Left hindlimb (tissue), 1 donor: ENCODE data around the gene RASAL2.

Experiments
- DNase-seq: peaks from one replicate; pipeline ENCODE4 v3.0.0-alpha.2; 2018

RASAL2 gene

DNA sequence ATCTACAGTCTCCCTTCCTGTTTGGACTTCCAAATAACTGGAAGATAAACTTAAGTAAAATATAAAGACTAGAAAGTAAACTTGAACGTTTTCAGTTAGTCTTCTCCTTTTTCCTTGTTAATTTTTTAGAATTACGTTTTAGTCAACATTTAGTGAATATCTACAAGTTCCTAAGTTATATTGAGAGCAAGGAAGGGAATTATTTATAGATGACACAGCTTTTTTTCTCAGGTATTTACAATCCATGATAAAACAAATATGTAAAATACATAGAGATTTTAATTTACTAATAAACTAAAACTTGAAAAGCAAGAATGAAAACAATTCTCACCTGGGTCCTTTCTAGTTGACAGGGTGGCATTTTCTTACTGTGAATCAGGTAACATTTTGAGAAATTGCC lies 313.3 kb downstream of the RASAL2 start:
- no peak for DNase-seq

DNA sequence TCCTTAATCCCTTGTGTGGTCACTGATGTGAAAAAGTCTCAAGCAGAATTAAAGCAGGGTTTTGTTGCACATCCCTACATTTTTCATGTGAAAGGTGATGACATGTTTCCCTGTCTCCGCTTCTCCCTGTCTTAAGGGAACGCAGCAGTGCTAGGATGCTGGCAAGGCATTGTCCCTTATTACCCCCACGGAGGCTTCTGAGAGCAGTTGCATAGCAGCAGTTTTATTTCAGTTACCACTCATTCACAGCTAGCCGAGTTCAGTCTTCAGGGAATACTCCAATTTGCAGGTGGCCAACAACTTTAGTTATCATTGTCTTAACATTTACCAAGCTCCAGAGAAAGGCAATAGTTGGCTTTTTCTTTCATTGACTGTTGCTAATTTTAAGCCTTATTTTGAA lies 313.8 kb downstream of the RASAL2 start:
- no peak for DNase-seq

DNA sequence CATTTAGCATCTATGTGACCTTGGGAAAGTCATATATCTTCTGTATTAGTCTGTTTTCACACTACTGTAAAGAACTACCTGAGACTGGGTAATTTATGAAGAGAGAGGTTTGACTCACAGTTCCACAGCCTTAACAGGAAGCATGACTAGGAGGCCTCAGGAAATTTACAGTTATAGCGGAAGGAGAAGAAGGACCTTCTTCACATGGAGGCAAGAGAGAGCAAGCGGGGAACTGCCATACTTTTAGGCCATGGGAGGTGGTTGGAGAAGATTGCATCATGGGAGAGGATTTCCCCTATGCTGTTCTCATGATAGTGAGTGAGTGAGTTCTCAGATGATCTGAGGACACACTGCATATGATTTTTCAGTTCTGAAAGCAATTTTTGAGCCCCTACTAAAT lies 315.0 kb downstream of the RASAL2 start:
- DNase-seq, result no peak

DNA sequence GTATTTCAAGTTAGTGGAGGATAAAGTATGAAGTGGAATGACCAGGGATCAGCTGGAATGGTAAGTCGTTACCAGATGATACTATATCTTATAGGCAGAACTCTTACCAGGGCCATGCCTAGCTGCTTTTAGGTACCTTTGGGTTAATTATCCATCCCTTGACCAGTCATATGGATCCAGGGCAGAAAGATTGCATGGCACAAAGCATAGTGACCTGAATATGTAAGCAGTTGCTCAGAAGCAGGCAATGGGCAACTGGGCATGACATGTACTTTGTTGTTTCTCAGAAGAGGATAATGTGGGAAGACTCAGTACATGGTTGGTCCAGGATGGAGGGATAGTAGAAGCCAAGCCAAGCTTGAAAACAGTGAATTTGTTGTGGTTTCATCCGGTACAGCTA lies 315.6 kb downstream of the RASAL2 start:
- no peak for DNase-seq

DNA sequence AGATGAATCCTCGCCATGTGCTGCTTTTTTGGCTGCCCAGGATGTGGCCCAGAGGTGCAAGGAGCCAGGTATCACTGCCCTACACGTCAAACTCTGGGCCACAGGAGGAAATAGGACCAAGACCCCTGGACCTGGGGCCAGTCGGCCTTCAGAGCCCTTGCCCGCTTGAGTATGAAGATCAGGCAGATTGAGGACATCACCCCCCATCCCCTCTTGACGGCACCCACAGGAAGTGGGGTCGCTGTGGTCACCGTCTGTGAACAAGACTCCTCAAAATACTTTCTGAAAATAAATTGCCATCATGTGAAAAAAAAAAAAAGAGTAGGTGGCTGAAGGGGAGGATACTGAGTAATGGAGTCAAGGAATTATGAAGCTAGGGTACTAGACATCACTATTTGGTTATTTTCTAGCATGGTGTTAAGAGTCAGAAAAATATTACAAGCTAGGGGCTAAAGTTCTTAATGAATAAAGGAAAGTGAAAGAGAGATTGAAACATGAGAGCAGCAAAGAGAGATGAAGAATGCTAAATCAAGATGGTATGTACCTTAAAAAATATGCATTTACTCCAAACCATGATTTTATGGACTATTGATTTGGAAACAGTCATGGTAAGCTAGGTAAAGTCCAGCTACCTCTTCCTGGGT lies 318.0 kb downstream of the RASAL2 start:
- DNase-seq, result no peak

DNA sequence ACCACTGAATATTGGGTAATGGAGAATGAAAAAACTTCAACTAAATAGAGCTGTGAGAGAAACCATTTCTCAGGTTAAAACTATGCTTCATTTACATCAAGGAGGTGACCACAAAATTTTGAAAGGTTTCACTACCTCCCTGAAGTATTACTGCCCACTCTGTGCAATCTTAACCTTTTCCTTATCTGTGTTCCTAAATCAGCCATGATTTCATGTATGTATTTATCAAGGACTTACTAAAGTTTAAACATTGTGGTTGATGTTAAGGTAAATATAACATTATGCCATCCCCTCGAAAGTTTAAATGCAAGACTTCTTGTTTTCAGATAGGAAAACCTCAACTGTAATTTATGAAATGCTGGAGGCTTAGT lies 318.5 kb downstream of the RASAL2 start:
- DNase-seq, result no peak

DNA sequence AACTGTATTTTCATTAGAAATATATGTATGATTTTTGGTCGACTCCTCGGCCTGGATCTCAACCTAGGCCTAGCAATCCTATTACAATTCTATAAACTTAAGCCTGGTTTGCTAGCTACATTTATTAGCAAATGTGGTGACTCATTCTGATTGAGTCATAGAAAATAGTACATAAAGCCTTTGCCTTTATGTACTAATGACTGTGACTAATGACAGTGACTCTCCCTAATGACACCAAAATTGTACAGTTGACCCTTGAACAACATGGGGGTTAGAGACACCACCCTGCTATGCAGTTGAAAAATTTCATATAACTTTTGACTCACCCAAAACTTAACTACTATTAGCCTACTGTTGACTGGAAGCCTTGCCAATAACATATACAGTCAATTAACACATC lies 324.0 kb downstream of the RASAL2 start:
- no peak for DNase-seq

DNA sequence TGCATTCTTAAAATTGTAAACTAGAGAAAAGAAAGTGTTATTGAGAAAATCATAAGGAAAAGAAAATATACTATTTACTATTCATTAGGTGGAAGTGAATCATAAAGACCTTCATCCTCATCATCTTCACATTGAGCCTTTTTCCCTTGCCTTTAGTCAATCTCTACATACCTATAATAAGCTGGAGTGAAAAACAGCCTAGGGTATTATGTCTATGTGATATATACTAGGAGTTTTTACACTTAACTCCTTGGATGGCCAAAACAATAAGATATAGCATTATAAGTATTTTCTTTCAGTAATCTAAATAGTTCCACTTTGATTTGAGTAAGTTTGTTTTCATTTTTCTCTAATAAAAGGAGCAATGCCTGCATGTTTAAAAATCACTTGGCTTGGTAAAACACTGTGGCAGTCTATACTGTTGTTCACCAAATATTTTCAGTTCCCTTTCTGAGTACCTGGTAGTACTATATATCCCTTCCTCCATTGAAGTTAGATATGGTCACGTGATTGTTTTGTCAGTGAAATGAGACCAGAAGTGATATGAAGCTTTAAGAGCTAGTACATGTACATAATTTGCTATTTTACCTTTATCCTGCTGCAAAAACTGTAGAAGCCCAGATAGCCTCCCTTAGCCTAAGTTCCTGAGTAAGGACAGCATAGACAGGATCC lies 324.5 kb downstream of the RASAL2 start:
- no peak for DNase-seq

DNA sequence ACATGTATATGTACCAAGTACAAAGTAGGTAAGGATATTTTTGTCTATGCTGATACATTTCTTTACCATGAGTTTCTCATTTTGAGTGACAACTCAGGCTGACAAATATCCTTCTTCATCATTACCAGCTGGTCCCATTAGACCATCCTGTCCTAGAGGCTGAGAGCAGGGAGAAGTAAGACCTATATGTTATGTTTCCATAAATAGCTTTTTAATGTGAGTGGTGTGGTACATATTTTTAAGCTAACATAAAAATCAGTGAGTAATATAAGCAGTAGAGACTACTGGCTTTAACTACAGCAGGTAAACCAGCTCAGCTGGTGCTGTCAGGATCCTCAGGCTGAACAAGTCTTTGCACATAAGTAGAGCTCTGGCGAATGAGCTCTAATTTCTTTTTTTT lies 340.5 kb downstream of the RASAL2 start:
- no peak for DNase-seq

DNA sequence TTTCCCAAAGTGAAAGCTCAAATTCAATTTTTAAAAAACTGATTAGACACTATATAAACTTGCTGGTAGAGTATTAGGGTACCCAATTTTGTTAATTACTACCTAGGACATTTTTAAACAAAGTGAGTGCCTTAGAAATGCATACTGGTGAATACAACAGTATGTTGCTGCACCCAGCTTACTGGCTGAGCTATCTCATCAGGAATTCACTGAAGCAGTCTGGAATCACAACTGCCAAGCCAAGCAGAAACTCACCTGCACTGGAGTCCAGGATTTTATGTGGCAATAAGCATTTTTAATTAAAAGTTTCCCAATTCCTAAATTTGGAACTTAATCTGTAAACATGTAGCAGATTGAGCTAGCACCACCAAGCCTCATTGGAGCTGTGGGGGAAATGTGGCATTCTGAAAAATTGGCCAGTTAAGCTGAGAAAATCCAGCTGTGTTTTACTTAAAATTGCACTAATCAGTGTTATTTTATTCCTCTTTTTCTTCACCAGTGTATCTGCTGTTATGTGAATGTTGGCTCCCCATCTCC lies 341.1 kb downstream of the RASAL2 start:
- DNase-seq, result no peak

DNA sequence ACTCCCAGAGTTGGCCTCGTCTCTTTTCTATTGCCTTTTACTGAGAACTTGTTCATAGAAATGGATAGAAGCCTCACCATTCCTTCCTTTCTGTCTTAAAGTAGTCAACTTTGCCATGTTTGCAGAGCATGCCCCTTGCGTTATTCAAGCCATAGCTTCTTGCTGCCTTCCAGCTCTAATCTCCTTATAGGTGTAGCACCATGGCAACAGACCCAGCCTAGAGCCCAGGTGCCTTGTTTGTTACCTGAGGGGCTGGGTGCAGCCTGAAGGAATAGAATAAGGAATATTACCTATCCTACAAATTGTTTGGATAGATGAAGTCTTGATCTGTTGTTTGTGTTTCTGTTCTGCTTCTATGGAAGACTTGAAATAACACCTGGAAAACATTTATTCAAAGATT lies 343.0 kb downstream of the RASAL2 start:
- DNase-seq, result no peak

DNA sequence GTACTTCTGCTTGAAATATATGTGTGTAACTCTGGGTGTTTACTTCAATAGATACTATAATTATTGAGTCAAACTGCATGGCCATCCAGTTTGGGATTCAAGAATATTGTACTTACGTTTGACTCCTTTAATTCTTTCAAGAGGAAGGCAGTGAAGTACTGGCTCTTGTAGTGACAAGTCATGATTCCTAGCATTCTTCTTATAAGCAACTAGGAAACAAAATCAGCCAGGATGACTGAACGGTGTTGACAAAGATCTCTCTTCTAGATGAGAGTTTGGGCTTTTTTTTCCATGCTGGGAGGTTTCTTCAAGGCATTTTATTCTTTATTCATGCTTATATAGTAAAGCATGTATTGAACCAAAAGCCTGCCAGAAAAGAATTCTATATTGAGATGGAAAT lies 344.5 kb downstream of the RASAL2 start:
- no peak for DNase-seq

DNA sequence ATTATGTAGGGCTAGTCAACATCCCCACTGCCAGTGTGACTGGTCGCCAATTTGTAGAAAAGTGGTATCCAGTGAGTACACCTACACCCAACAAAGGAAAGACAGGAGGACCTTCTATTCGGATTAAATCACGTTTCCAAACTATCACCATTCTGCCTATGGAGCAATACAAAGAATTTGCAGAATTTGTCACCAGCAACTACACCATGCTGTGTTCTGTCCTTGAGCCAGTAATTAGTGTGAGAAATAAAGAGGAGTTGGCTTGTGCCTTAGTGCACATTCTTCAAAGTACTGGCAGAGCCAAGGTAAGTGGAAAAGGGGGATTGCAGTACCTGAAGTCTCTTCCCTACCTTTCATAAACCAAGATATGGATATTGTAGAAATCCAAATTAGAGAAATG lies 349.0 kb downstream of the RASAL2 start:
- no peak for DNase-seq

DNA sequence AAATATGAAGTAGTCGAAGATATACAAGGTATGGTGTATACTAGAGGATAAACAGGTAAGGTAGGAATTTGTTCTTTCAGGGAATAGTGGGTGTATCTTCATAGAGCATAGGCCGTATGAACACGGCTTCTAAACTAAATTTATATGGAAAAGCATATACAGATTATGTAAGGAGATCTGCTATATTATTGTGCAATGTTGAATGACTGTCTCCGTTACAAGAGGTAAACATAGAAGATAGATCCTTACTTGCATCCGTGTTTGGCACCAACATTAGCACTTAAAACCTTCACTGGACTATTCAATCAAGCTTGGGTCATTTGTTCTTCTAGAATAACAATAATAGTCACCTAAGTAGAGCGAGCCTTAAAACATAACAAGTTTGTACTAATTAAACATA lies 357.0 kb downstream of the RASAL2 start:
- no peak for DNase-seq

DNA sequence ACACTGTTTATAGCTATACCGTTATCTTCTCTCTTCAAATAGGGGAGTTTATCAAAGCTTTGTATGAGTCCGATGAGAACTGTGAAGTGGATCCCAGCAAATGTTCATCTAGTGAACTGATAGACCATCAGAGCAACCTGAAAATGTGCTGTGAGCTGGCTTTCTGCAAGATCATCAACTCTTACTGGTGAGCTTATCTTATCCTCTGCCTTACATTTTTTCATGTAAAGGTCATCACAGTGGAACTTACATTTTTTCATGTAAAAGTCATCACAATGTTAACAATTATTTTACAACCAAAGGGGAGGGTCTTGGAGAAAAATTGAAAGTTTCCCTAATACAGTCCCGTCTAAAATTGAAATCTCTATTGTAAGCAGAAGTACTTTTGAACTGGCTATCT lies 357.6 kb downstream of the RASAL2 start:
- DNase-seq, result no peak

DNA sequence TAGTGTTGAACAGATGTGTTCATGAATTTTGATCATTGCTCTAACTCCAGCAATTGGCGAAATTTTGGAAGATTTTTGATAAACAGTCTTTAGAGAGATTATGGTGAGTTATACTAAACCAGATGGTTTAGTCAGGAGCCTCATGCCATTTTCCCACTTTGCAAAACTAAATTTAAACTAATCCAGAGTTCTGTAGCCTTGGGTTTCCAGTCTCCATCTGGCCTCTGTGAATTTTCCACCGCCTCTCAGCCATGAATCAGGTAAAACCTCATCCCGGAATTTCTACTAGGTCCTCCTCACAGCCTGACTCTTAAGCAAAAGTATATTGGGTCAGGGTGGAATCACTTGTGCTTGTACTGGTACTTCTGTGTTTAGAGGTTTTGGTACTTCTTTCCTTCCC lies 358.1 kb downstream of the RASAL2 start:
- no peak for DNase-seq

DNA sequence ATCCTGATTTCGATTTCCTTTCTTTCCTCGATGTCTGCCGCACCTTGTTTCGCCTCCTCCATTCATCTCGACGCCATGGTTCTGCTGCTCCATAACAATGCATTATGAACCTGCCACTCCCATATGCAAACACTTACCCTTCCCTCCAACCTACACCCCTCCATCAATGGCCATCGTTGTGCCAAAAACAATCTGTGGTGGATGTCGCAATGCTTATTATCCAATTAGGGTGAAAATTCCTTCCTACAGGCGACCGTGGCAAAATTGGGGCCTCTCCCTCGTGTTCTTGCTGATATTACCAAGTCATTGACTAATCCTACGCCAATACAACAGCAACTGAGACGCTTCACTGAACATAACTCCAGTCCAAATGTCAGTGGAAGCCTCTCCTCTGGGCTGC lies 362.6 kb downstream of the RASAL2 start:
- DNase-seq, result no peak

DNA sequence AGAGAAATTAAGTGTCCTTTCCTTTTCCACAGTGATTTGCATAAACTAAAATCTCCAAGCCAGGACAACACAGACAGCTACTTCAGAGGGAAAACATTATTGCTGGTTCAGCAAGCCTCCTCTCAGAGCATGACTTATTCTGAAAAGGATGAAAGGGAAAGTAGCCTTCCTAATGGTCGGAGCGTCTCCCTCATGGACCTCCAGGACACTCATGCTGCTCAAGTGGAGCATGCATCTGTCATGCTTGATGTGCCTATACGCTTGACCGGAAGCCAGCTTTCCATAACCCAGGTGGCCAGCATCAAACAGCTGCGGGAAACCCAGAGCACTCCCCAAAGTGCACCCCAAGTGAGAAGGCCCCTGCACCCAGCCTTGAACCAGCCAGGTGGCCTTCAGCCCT lies 363.7 kb downstream of the RASAL2 start:
- DNase-seq, result no peak

DNA sequence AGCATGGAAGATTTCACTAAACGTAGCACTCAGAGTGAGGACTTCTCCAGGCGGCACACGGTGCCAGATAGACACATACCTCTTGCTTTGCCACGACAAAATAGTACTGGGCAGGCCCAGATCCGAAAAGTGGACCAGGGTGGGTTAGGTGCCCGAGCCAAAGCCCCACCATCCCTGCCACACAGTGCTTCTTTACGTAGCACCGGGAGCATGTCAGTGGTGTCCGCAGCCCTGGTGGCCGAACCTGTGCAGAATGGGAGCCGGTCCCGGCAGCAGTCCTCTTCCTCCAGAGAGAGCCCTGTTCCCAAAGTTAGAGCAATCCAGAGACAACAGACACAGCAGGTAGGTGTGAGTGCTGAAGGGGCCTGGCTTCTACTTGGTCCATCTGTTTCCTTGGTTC lies 364.3 kb downstream of the RASAL2 start:
- DNase-seq, result no peak

DNA sequence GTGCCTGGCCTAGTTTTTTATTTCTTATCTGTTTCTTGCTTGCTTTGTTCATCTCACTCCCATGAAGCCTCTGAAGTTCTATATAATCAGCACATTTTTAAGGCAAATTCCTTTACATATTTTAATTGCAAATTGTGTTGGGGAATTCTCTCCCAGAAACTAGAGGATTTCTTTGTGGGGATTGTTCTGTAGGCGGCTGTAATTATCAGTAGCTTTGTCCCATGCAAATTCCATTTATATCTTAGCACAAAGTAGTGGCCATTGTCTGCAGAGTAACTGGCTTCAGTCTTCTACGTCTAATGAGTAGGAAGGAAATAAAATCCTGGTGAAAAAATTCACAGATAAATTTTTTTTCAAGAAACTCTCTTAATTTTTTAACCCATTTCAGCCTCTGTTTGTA lies 367.2 kb downstream of the RASAL2 start:
- DNase-seq, result no peak

DNA sequence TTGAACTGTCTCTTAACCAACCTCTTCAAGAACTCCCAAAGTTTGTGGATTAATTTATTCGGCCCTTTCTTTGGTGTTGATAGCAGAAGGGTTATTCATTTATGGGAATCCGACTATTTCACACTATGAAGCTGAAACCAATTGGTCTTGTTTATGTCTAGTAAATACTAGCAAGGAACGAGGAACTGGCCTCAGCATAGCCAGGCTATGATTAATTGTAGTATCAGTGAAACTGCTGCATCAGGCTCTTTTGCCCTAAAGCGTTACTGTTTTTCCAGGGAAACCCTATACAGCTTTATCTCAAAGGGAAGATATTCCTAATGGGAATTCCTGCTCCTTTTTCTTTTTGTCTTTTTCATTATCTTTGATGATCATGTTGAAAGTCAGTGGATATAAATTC lies 367.8 kb downstream of the RASAL2 start:
- DNase-seq, result no peak

DNA sequence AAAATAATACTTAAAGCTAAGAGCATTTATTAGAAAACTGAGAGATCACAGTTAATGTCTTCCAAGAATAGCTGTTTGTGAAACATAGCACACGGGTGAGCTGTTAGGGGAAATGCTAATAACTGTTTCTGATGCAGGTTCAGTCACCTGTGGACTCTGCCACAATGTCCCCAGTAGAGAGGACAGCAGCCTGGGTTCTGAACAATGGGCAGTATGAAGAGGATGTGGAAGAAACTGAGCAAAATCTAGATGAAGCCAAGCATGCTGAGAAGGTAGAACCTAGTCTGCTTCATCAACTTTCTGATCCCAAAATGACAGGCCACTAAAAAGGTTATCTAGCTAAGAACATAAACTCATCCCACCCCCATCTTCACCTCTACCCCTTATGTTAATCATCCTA lies 370.2 kb downstream of the RASAL2 start:
- DNase-seq, result no peak

DNA sequence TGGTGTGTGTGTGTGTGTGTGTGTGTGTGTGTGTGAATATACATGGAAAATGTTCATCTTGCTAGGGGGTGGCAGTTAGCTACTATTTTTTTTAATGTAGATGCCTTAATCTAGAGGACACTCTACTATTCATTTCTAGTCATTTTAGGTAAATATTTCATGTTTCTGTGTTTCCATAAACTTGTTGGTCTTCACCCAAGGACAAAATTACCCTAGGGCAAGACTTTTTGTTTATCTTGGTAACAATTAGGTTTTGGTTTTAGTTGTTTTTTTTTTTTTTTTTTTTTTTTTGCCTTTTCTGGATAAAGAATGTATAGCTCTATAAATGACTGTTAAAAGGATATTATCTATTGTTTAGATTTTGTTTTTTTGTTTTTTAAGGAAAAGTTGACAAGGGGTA lies 370.7 kb downstream of the RASAL2 start:
- DNase-seq, result no peak

DNA sequence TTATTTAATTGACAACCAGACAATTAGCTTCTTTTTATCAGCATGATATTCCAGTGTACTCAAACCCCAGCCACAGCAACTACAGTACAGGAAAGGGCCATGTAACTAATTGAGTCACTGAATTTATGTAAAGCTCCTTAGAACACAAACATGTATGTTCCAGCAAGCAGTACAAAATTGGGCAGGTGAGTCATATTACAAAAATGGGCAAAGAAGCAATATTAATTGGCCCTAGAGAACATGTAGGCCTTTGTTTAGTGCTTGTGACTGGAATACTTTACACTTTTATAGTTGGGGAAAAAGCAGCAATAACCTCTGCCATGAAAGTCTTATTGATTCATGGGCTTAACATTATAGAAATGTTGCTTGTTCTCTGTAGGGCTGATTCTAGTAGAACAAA lies 371.1 kb downstream of the RASAL2 start:
- no peak for DNase-seq

DNA sequence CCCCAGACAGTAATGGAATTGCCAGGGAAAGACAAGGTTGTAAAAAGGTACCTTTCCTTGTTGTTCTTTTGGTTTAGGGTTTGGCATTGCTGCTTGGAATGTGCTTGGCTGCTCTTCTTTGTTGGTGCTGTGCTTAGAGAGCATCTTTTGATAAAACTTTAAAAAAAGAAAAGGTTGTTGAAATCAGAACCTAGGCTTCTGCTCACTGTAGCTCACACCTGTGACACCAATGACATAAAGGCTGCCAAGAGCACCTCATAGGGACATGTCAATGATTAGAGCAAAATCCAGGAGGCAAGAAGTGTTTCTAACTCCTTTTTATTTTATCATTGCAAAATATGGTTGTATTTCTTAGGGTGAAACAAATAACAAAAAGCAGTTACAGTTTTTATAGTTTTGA lies 373.9 kb downstream of the RASAL2 start:
- no peak for DNase-seq
